ENCODE results near the gene MSH6.

The MSH6 gene

DNA sequence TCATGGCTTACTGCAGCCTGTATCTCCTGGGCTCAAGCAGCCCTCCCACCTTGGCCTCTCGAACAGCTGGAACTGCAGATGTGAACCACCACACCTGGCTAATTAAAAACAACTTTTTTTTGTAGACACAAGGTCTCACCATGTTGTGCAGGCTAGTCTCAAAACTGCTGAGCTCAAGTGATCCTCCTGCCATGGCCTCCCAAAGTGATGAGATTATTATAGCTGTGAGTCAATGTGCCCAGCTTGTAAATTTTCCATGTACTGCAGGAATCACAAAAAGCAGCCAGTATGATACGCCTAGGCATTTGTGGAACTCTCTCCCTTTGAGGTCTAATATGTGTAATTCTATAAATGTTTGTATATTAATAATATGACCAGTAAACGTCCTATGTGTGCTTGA lies 59.9 kb downstream of the MSH6 start:
- no peak for DNase-seq (ENCODE audit: low spot score)

DNA sequence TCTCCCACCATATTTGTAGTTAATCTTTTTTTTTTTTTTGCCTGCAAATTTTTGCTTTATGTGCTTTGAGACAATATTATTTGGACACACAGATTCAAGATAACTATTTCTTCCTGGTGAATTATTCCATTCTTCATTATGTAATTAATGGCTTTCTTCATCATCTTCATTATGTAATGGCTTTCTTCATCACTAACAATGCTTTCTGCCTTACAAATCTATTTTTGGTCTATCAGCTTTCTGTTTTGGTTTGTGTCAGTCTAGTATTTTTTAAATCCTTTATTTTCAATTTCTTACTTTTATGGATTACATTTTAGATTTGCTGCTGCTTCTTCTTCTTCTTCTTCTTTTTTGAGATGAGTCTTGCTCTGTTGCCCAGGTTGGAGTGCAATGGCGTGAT lies 60.5 kb downstream of the MSH6 start:
- no peak for DNase-seq (ENCODE audit: low spot score)

DNA sequence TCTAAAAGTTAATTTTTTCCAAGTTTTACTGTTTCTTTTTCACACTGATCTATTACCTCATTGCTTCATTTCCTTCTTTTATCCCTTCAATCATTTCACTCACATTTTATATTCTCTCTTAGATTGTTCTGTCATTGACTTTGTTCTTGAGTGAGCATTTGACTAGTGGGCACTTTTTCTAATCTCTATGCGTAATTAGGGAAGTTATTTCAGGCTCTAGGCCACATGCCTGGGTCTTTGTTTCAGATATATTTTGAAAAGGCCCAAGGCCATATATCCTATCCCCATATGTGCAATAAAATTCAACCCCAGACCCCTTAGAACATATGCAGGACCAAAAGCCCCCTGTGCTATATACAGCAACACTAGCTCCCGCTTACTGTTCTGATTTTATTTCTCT lies 61.2 kb downstream of the MSH6 start:
- DNase-seq (ENCODE audit: low spot score), result no peak

DNA sequence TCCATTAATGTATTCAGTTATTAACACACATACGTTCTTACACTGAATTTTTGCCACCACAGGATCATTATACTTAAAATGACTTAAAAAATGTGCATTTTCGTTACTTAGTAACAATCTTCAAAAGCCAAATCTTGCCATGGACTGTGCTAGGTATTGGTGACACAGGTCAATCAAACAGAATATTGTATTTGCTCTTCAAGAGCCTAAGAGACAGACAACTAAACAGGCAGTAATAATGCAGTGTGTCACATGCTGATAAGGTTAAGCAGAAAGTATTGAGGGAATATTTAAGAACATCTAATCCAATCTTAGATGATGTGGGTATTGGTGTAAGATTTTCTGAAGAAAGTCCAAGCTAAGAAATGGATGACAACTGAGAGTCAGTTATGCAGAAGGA lies 66.4 kb downstream of the MSH6 start:
- DNase-seq (ENCODE audit: low spot score), result no peak

DNA sequence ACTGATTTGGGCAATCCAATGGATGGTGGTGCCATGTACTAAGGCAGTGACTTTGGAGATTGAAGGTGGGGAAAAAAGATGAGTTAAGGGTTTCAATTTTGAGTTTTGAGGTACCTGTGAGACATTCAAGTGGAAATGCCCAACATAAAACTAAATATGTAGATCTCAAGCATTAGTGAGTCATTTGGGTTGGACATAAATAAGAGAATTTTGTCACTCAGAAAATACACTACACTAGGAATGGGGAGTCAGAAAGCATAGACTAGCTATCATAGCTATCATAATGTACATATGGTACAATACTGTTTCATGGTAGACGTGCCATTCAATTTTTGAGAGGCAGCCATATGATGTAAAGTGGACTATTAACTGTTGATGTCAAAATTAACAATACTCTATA lies 67.3 kb downstream of the MSH6 start:
- no peak for DNase-seq (ENCODE audit: low spot score)

DNA sequence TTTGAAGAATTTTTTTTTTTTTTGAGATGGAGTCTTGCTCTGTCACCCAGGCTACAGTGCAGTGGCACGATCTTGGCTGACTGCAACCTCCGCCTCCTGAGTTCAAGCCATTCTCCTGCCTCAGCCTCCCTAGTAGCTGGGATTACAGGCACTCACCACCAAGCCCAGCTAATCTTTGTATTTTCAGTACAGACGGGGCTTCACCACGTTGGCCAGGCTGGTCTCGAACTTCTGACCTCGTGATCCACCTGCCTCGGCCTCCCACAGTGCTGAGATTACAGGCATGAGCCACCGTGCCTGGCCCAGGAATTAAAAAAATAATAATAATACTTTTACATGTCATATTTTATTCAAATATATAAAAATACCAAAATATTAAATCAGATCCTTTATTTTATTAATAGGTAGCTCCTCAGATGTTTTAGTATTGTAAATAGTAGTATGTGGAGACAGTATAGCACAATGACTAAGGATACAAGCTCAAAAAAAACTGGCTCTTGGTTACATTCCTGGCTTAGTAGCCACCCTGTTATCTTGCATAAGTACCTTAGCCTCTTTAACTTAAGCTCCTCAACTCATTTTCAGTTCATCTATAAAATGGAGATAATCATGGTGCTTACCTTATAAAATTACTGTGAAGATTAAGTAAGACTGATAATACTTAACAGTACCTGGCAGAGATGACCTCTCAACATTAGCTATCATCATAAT lies 70.3 kb downstream of the MSH6 start:
- DNase-seq (ENCODE audit: low spot score), result peak; percentile 25

Data from AG08396 (cell line).